Motor neuron (in vitro differentiated cells): ENCODE measurements around the gene USHBP1. TPM values are rescaled to one million over a fixed set of nuclear protein-coding genes. Genes with fewer than 3 reads are reported as not detected.
A peak's percentile ranks its signal among the peaks of the same experiment; 100 is the strongest.

Experiments
- ATAC-seq, 8 experiments: fragments of 200-7000 bp; cut with Tn5 transposase; replicated peaks in 6 of 8; 2 replicates each; pipeline ENCODE4 v1.8.0; 2021; ENCODE audit warnings: mild to moderate bottlenecking in 8 of 8, moderate library complexity in 8 of 8
- H3K27ac ChIP-seq, 2 donors: fragments of 250-450 bp; sonication (Bioruptor Pico); 2 replicates each; pipeline ENCODE4 v1.9.0; 2021; ENCODE audit warnings: antibody characterized with exemption in 2 of 2, mild to moderate bottlenecking in 2 of 2, moderate library complexity in 1 of 2
- H3K4me1 ChIP-seq, 2 donors: fragments of 250-450 bp; sonication (Bioruptor Pico); replicated peaks in 1 of 2; 2 replicates each; pipeline ENCODE4 v1.6.1; 2021; ENCODE audit warnings: antibody characterized with exemption in 2 of 2, mild to moderate bottlenecking in 2 of 2, moderate library complexity in 1 of 2
- H3K4me3 ChIP-seq, 5 donors: fragments of 250-450 bp; sonication (Bioruptor Pico); 2 replicates each; pipeline ENCODE4 v1.9.0; 2021; ENCODE audit warnings: antibody characterized with exemption in 5 of 5, mild to moderate bottlenecking in 5 of 5, moderate library complexity in 4 of 5
- WGBS, 10 experiments: fragments of 450-650 bp; shearing (Covaris generic); methylation state at CpG; one replicate each; pipeline ENCODE4 v1.0.0; 2022; 5-methylcytosine and 5-hydroxymethylcytosine counted together
- in situ Hi-C, 9 experiments: fragments of 400-800 bp; cut with MboI; loops; one replicate each; pipeline ENCODE4 v1.15.0; 2021; ENCODE audit warnings: low sequenced_read_pairs in 9 of 9, low pct_unique_long_range_greater_than_20kb in 2 of 9; ENCODE audit not compliant: unreplicated experiment in 9 of 9
- total RNA-seq, 8 experiments: library from RNA; unstranded; fragments of 300-600 nt; gene quantifications; 2 replicates each; pipeline versions ENCODE4 v1.2.3 to v1.2.4, GENCODE V29; 2022

Gene USHBP1, protein sequence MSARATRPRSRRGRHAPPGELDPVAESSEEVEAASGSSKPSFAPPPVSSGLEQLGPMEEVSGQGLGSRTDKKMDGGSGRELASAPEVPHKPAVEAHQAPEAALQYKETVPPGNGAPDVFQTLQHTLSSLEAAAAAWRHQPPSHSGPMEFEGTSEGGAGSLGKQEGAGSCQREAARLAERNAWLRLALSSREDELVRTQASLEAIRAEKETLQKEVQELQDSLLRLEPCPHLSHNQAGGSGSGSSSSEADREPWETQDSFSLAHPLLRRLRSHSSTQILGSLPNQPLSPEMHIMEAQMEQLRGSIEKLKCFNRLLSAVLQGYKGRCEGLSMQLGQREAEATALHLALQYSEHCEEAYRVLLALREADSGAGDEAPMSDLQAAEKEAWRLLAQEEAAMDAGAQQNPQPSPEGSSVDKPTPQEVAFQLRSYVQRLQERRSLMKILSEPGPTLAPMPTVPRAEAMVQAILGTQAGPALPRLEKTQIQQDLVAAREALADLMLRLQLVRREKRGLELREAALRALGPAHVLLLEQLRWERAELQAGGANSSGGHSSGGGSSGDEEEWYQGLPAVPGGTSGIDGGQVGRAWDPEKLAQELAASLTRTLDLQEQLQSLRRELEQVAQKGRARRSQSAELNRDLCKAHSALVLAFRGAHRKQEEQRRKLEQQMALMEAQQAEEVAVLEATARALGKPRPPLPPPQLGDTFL
- under 1 TPM in 7 of 8 experiments, not detected in 1; 0.07 to 0.59 (median 0.27) TPM for total RNA-seq

- H3K4me1 ChIP-seq = peaks cover 4% of the 10 kb centered on the region in 2 donors
- 20 to 60% (median 32%) methylated on average over 1 to 5 of the region's 5 CpGs; no CpG with 5 or more reads in 4 of the 10 experiments for WGBS, 10 experiments
- in situ Hi-C loops = no loop called here
- H3K4me3 ChIP-seq = no peak within 1 kb of the TSS
- ATAC-seq = no peak
- H3K27ac ChIP-seq = no peak within 1 kb of the TSS
Measured at GRCh38 chr19:17264641-17264979, at the start of gene USHBP1. Gene USHBP1 (minus strand): TSS chr19:17264745. CDS start chr19:17264299, 446 bp downstream.

GRCh38 chr19:17314007-17314593, 49.6 kb upstream of the USHBP1 start:
- ATAC-seq = no peak
- WGBS, 10 experiments = 95 to 100% (median 97%) methylated on average over 2 to 6 of the region's 19 CpGs; no CpG with 5 or more reads in 7 of the 10 experiments
- H3K27ac ChIP-seq = no peak overlapping the region
- peaks cover 5 to 8% of the 10 kb centered on the region in 2 donors for H3K4me1 ChIP-seq
- in situ Hi-C loops = no loop called here
- H3K4me3 ChIP-seq = no peak overlapping the region

- H3K4me1 ChIP-seq = peaks cover 5 to 8% of the 10 kb centered on the region in 2 donors
- WGBS, 10 experiments = 40 to 100% (median 84%) methylated on average over 1 to 8 of the region's 20 CpGs; no CpG with 5 or more reads in 6 of the 10 experiments
- H3K4me3 ChIP-seq = no peak overlapping the region
- no peak overlapping the region for H3K27ac ChIP-seq
- in situ Hi-C loops = no loop called here
- peak in 2 of 8 experiments; percentile 4 to 6 for ATAC-seq
Measured at GRCh38 chr19:17312189-17313113, 47.9 kb upstream of the USHBP1 start.

DNA sequence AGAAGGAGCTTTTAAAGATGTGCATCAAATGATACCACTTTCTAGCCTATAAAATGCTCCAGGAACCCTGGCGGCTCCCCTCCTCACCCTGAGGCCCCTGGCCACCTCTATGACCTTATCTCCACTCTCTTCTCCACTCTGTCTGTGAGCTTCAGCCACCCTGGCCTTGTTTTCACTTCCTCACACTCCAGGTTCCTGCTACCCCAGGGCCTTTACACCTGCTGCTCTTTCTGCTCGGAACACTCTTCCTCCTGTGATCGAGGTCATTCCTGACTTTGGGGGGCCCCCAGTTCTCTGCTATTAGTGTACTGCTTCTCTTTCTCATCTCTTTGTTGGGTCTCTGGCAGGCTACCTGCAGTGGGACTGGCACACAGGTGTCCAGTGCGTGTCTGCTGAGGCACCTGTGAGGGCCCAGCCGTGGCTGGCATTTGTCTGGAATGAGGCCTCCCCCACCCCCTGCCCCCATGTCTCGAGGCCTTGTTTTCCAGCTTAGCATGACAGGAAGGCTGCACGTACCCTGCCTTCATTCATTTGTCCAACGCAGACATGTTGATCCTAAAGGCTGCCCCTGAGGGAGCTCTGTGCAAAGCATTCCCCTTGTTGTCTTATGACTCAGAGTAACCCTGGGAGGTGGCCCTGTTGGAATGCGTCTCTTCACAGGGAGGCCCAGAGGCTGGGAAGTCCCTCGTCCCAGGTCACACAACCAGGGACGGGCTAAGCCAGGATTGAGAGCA, 47.1 kb upstream of the USHBP1 start:
- Histone ChIP-seq H3K27ac (no peak overlapping the region), H3K4me3 (no peak overlapping the region), H3K4me1 (peaks cover 5 to 8% of the 10 kb centered on the region in 2 donors)
- ATAC-seq = peak in 2 of 8 experiments; percentile 39 to 40
- 50 to 100% (median 89%) methylated on average over 1 to 8 of the region's 11 CpGs; no CpG with 5 or more reads in 4 of the 10 experiments for WGBS, 10 experiments
- in situ Hi-C loops = no loop called here

DNA sequence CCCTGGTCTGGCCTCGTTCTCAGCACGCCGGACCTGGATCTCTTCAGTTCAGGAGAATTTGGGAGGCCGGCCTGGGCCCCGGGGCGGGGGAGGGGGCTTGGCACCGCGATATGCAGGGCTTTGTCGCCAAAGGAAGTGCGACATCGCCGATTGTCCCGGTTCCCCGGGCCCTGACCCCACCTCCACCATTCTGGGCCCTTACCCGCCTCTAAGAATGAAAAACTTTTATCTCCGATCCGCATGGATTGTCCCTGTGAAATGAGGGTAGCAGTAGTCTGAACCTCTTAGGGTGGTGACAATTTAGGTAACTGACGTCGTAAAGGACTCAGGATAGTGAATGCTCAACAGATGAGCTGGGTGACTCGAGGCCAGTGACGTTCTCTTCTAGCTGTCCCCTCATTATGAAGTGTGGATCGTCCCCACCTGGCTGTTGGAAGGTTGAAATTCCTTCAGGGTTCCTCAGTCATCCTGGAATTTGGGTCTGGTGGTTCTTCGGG, 45.5 kb upstream of the USHBP1 start:
- ATAC-seq = peak in 1 of 8 experiments; percentile 1
- H3K27ac ChIP-seq = peak overlapping the region; percentile 64 to 82
- in situ Hi-C loops = no loop called here
- 0 to 19% (median 0%) methylated on average over 2 to 6 of the region's 23 CpGs; no CpG with 5 or more reads in 3 of the 10 experiments for WGBS, 10 experiments
- H3K4me3 ChIP-seq = peak overlapping the region; percentile 65 to 92 (median 85)
- peaks cover 5 to 8% of the 10 kb centered on the region in 2 donors for H3K4me1 ChIP-seq

DNA sequence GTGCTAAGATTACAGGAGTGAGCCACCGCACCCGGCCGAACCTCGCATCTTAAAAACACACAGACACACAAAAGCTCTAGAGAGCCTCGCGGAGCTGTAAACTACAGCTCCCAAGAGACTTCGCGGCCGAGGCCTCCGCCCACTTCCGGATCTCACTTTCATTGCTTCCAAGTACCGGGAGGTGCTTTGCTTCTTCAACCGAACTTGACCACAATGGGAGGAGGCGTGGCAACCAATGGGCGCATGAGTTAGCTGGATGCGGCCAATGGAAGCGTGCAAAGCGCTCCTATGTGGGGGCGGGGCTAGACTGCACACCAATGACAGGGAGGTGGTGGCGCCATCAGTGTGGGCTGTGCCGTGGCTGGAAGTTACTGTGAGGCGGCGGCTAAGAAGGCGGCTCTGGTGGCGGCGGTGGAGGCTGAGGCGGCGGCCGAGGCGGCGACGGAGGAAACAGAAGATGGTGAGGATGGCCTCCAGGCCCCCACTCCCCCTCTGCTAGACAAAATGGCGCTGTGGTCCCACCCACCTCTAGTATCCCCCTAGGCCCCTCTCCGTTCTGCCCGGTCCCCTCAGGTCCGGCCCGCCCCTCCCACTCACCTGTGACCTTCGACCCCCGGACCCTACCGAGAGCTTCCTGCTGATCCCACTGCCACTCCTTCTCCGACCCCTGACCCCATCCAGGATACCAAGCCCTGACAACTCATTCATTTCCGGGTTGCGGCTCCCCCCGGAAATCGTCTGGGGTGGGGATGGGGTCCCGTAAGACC, 44.8 kb upstream of the USHBP1 start, which contains the start of gene DDA1:
Gene DDA1 (plus strand): TSS at position 366 of the 767 bp plus-strand sequence. CDS start 92 bp downstream, at position 458.
- in situ Hi-C loops = no loop called here
- H3K4me3 ChIP-seq = peak within 1 kb of the TSS; percentile 65 to 92 (median 85)
- H3K4me1 ChIP-seq = peaks cover 5 to 8% of the 10 kb centered on the region in 2 donors
- WGBS, 10 experiments = 0 to 10% (median 0%) methylated on average over 5 to 10 of the region's 46 CpGs; no CpG with 5 or more reads in 6 of the 10 experiments
- ATAC-seq = peak; percentile 73 to 85 (median 81)
- peak within 1 kb of the TSS; percentile 64 to 82 for H3K27ac ChIP-seq

DNA sequence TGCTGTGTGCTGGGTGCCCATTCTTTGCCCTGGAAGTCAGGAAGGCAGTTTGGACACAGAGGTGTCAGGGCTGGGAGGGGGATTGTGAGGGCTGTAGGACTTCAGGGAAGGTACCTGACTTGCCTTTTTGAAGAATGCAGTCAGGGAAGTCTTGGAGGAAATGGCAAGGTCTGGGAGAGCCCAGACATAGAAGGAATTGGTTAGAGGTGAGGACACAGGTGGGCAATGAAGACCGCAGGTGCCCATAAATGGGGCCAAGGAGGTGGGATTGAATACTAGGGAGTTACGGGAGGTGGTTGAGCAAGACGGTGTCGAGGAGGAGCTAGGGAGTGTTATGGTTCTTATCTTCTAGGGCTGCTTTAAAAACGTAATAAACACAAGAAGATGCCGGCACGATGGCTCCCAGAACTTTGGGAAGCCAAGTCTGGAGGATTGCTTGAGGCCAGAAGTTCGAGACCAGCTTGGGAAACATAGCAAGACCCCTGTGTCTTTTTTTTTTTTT, 43.4 kb upstream of the USHBP1 start:
- 67 to 95% (median 86%) methylated on average over 1 to 8 of the region's 8 CpGs; no CpG with 5 or more reads in 2 of the 10 experiments for WGBS, 10 experiments

GRCh38 chr19:17306285-17306714, 41.8 kb upstream of the USHBP1 start:
- in situ Hi-C loops = no loop called here
- Histone ChIP-seq H3K27ac (peak overlapping the region; percentile 73 to 77), H3K4me3 (peak overlapping the region; percentile 55 to 82 (median 74)), H3K4me1 (peaks cover 8 to 11% of the 10 kb centered on the region in 2 donors)
- WGBS, 10 experiments = 4 to 33% (median 18%) methylated on average over 1 to 9 of the region's 28 CpGs; no CpG with 5 or more reads in 3 of the 10 experiments
- ATAC-seq = no peak

More for the DNA sequence above, 43.4 kb upstream of the USHBP1 start:
- Histone ChIP-seq H3K27ac (no peak overlapping the region), H3K4me1 (peaks cover 8 to 11% of the 10 kb centered on the region in 2 donors), H3K4me3 (no peak overlapping the region)
- ATAC-seq = no peak
- in situ Hi-C loops = no loop called here

DNA sequence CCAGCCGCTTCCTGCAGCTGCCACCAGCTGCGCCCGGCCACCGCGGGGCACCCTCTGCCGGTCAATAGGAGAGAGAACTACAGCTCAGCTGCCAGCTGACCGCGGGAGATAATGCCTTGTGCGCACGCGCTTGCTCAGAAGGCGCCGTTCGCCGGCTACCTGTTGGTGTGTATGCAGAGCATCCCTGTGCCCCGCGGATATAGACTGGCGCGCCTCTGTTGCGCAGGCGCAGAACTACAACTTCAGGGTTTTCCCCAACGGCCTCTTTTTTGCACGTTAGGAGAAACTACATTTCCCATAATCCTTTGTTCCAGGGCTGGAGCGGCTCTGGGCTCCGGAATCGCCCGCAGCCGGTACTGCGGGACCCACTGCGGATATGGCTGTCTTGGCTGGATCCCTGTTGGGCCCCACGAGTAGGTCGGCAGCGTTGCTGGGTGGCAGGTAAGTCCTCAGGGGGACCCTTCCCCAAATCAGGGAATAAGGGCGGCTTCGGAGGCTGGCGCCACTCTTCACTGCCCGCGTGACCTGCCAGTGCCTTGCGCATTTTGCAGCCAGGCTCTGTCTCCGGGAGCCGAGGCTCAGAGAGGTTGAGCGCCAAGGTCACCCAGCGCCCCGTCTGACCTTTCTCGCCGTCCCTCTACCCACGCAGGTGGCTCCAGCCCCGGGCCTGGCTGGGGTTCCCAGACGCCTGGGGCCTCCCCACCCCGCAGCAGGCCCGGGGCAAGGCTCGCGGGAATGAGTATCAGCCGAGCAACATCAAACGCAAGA, 41.2 kb upstream of the USHBP1 start, which contains the start of gene MRPL34:
Gene MRPL34 (plus strand): TSS at position 356 of the 768 bp plus-strand sequence. CDS start 21 bp downstream, at position 377.
- Histone ChIP-seq H3K4me3 (peak within 1 kb of the TSS; percentile 55 to 82 (median 74)), H3K4me1 (peaks cover 8 to 10% of the 10 kb centered on the region in 2 donors), H3K27ac (peak within 1 kb of the TSS; percentile 73 to 77)
- 0% methylated on average over 2 to 11 of the region's 55 CpGs; no CpG with 5 or more reads in 6 of the 10 experiments for WGBS, 10 experiments
- peak; percentile 35 to 74 (median 72) for ATAC-seq
- in situ Hi-C loops = no loop called here

GRCh38 chr19:17305216-17305516, 40.6 kb upstream of the USHBP1 start:
- ATAC-seq = no peak
- in situ Hi-C loops = no loop called here
- H3K27ac ChIP-seq = peak overlapping the region in 1 of 2 donors; percentile 42
- 0 to 70% (median 12%) methylated on average over 1 to 6 of the region's 7 CpGs; no CpG with 5 or more reads in 6 of the 10 experiments for WGBS, 10 experiments
- peak overlapping the region in 2 of 5 donors; percentile 2 for H3K4me3 ChIP-seq
- H3K4me1 ChIP-seq = peaks cover 4 to 5% of the 10 kb centered on the region in 2 donors
